DMS 273 treated with DMSO at 0.1 percent for 48 hours (cell line): ENCODE measurements around the gene CAMK2N2.

ENCODE experiments used
- DNase-seq: peaks from one replicate; lab custom pipeline; 2025; lab: John Stamatoyannopoulos, UW

CAMK2N2 gene

GRCh38 chr3:184222521-184222920 is 38.8 kb downstream of the CAMK2N2 start:
- DNase-seq: no peak

- no peak for DNase-seq
Observed at GRCh38 chr3:184218814-184219213, 42.5 kb downstream of the CAMK2N2 start.

- DNase-seq: no peak
Observed at GRCh38 chr3:184211718-184212117, 49.6 kb downstream of the CAMK2N2 start.

GRCh38 chr3:184211297-184211696 is 50.1 kb downstream of the CAMK2N2 start:
- DNase-seq: no peak
